CD4-positive, alpha-beta T cell (primary cell): ENCODE measurements around the gene SNED1. TPM values are rescaled to one million over a fixed set of nuclear protein-coding genes. Genes with fewer than 3 reads are reported as not detected.

Source experiments
- ATAC-seq: fragments of 200-7000 bp; cut with Tn5 transposase; one replicate; pipeline ENCODE4 v1.10.0; 2022; ENCODE audit warnings: mild to moderate bottlenecking; ENCODE audit not compliant: poor library complexity
- CTCF ChIA-PET: fragments of 350-600 bp; sonication (Branson Sonifier 250); formaldehyde crosslinking; loops from one replicate; lab custom pipeline; 2021; ENCODE audit warnings: antibody characterized with exemption, inconsistent platforms; lab: Charles Lee
- POLR2A ChIA-PET: fragments of 350-600 bp; sonication (Branson Sonifier 250); formaldehyde crosslinking; loops from one replicate; lab custom pipeline; 2021; ENCODE audit warnings: antibody characterized with exemption, inconsistent platforms; lab: Charles Lee
- DNase-seq, 14 experiments: peaks; one replicate each; pipeline ENCODE4 v3.0.0-alpha.2; 2013 to 2020; ENCODE audit warnings: mixed read lengths in 2 of 14
- H3K27ac ChIP-seq, 2 donors: one replicate each; pipeline versions ENCODE4 v1.5.1 to v1.7.0; 2013; ENCODE audit warnings: low read length in 2 of 2, low read depth in 1 of 2, mild to moderate bottlenecking in 1 of 2
- H3K27me3 ChIP-seq, 2 experiments: 1 replicate in 1 of 2; 2 replicates in 1 of 2; pipeline versions ENCODE4 v1.6.1 to v1.7.0; 2013; ENCODE audit warnings: low read length in 2 of 2, control low read depth in 1 of 2, mild to moderate bottlenecking in 1 of 2, moderate library complexity in 1 of 2; ENCODE audit not compliant: insufficient read depth in 2 of 2, control insufficient read depth in 1 of 2
- H3K36me3 ChIP-seq: one replicate; pipeline ENCODE4 v1.6.1; 2013; ENCODE audit warnings: low read length, control low read depth; ENCODE audit not compliant: insufficient read depth
- H3K4me1 ChIP-seq: one replicate; pipeline ENCODE4 v1.6.1; 2013; ENCODE audit warnings: low read length, control low read depth; ENCODE audit not compliant: insufficient read depth
- H3K4me3 ChIP-seq: one replicate; pipeline ENCODE4 v1.5.1; 2013; ENCODE audit warnings: mild to moderate bottlenecking, low read length, moderate library complexity
- H3K9me3 ChIP-seq, 2 experiments: 1 replicate in 1 of 2; 2 replicates in 1 of 2; pipeline versions ENCODE4 v1.6.1 to v1.7.0; 2013; ENCODE audit warnings: low read length in 2 of 2, mild to moderate bottlenecking in 2 of 2, control low read depth in 1 of 2, moderate library complexity in 1 of 2; ENCODE audit not compliant: control insufficient read depth in 1 of 2, insufficient read depth in 1 of 2
- H3K27ac Mint-ChIP-seq: one replicate; pipeline ENCODE4 v1.8.0; 2020; ENCODE audit warnings: mixed read lengths
- H3K27me3 Mint-ChIP-seq: one replicate; pipeline ENCODE4 v1.8.0; 2021; ENCODE audit warnings: mixed read lengths
- H3K36me3 Mint-ChIP-seq: one replicate; pipeline ENCODE4 v1.8.0; 2021; ENCODE audit warnings: low read depth, mixed read lengths
- H3K4me1 Mint-ChIP-seq: one replicate; pipeline ENCODE4 v1.8.0; 2021; ENCODE audit warnings: low read depth, mixed read lengths
- H3K4me3 Mint-ChIP-seq: one replicate; pipeline ENCODE4 v1.8.0; 2020; ENCODE audit warnings: mild to moderate bottlenecking, mixed read lengths
- H3K9me3 Mint-ChIP-seq: one replicate; pipeline ENCODE4 v1.8.0; 2020; ENCODE audit warnings: mixed read lengths
- intact Hi-C, 2 experiments: fragments of 100-400 bp; cut with DNase I in 1 of 2; cut with micrococcal nuclease in 1 of 2; formaldehyde crosslinking; loops; one replicate each; pipeline versions ENCODE4 v1.15.1 to v1.9.0; 2023 to 2025; cut with DNase I, micrococcal nuclease
- total RNA-seq, 174 experiments: library from RNA in 2 of 174; stranded (reverse) in 2 of 174; gene quantifications; one replicate each; pipeline ENCODE4 v1.2.3 and lab custom pipeline; 2021 to 2026
- TF ChIP-seq, protein P1 (sequence below): fragments of 200-600 bp; IDR thresholded peaks from one replicate; pipeline ENCODE4 v1.8.0; 2022; ENCODE audit warnings: antibody characterized with exemption, mild to moderate bottlenecking

SNED1 gene
- total RNA-seq, 2 experiments from 2014 or later = 42.0 to 42.7 TPM

DNA sequence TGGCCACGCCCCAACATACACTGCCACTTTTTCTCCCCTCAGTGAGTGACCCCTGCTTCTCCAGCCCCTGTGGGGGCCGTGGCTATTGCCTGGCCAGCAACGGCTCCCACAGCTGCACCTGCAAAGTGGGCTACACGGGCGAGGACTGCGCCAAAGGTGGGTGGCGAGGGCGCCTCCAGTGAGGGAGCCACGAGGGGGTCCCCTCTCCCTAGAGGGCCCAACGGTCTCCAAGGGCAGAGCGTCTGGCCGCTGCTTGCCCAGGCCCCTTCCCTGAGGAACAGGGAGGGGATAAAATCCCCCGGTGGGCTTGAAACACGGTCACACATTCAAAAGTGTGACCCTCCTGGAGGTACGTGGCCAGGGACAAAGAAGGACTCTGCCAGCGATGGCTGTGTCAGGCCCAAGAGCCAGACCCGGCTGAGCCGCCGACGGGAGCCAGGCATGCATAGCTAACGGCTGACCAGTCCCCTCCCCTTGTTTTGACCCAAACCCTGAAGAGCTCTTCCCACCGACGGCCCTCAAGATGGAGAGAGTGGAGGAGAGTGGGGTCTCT, 66.5 kb downstream of the SNED1 start:
- DNase-seq (no peak), ATAC-seq (no peak)
- peaks cover 15% of the 10 kb centered on the region for H3K4me1 ChIP-seq
- H3K9me3 ChIP-seq = no peaks in the 10 kb centered on the region
- H3K36me3 Mint-ChIP-seq = no peaks in the 10 kb centered on the region
- no peaks in the 10 kb centered on the region for H3K9me3 Mint-ChIP-seq
- H3K4me3 Mint-ChIP-seq = no peak overlapping the region
- no peak overlapping the region for H3K4me3 ChIP-seq
- H3K36me3 ChIP-seq = no peaks in the 10 kb centered on the region
- H3K27me3 ChIP-seq = no peaks in the 10 kb centered on the region
- POLR2A ChIA-PET = no interaction called here
- intact Hi-C loops = no loop called here
- TF ChIP-seq, protein P1, sequence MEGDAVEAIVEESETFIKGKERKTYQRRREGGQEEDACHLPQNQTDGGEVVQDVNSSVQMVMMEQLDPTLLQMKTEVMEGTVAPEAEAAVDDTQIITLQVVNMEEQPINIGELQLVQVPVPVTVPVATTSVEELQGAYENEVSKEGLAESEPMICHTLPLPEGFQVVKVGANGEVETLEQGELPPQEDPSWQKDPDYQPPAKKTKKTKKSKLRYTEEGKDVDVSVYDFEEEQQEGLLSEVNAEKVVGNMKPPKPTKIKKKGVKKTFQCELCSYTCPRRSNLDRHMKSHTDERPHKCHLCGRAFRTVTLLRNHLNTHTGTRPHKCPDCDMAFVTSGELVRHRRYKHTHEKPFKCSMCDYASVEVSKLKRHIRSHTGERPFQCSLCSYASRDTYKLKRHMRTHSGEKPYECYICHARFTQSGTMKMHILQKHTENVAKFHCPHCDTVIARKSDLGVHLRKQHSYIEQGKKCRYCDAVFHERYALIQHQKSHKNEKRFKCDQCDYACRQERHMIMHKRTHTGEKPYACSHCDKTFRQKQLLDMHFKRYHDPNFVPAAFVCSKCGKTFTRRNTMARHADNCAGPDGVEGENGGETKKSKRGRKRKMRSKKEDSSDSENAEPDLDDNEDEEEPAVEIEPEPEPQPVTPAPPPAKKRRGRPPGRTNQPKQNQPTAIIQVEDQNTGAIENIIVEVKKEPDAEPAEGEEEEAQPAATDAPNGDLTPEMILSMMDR = no peak
- no peak overlapping the region for H3K27ac ChIP-seq
- H3K27ac Mint-ChIP-seq = no peak overlapping the region
- H3K27me3 Mint-ChIP-seq = no peaks in the 10 kb centered on the region
- no peaks in the 10 kb centered on the region for H3K4me1 Mint-ChIP-seq
- CTCF ChIA-PET = no interaction called here

DNA sequence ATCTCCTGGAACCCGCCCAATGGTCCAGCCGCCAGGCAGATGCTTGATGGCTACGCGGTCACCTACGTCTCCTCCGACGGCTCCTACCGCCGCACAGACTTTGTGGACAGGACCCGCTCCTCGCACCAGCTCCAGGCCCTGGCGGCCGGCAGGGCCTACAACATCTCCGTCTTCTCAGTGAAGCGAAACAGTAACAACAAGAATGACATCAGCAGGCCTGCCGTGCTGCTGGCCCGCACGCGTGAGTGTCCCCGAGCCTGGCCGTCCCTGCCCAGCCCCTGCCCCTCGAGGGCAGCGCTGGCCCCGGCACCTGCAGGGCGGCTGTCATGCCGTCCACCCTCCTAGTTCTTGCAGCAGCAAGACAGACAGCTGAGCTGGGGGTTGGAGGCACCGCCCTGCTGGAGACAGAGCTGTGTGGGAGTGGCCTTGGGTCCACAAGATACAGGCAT, 67.0 kb downstream of the SNED1 start:
- H3K27ac ChIP-seq = no peak overlapping the region
- H3K36me3 ChIP-seq = no peaks in the 10 kb centered on the region
- intact Hi-C loops = no loop called here
- H3K4me1 Mint-ChIP-seq = no peaks in the 10 kb centered on the region
- H3K4me3 ChIP-seq = no peak overlapping the region
- ATAC-seq (no peak), DNase-seq (peak in 1 of 14 experiments; percentile 16)
- POLR2A ChIA-PET = no interaction called here
- no peaks in the 10 kb centered on the region for H3K9me3 ChIP-seq
- H3K27me3 ChIP-seq = no peaks in the 10 kb centered on the region
- TF ChIP-seq, protein P1 = no peak
- H3K36me3 Mint-ChIP-seq = no peaks in the 10 kb centered on the region
- CTCF ChIA-PET = interaction anchor here (0.6 kb wide), 1 partner anchor 13 kb away, joined by 3 read pairs; no protein-coding TSS in a partner anchor
- peaks cover 15% of the 10 kb centered on the region for H3K4me1 ChIP-seq
- no peaks in the 10 kb centered on the region for H3K27me3 Mint-ChIP-seq
- no peak overlapping the region for H3K27ac Mint-ChIP-seq
- no peak overlapping the region for H3K4me3 Mint-ChIP-seq
- no peaks in the 10 kb centered on the region for H3K9me3 Mint-ChIP-seq

DNA sequence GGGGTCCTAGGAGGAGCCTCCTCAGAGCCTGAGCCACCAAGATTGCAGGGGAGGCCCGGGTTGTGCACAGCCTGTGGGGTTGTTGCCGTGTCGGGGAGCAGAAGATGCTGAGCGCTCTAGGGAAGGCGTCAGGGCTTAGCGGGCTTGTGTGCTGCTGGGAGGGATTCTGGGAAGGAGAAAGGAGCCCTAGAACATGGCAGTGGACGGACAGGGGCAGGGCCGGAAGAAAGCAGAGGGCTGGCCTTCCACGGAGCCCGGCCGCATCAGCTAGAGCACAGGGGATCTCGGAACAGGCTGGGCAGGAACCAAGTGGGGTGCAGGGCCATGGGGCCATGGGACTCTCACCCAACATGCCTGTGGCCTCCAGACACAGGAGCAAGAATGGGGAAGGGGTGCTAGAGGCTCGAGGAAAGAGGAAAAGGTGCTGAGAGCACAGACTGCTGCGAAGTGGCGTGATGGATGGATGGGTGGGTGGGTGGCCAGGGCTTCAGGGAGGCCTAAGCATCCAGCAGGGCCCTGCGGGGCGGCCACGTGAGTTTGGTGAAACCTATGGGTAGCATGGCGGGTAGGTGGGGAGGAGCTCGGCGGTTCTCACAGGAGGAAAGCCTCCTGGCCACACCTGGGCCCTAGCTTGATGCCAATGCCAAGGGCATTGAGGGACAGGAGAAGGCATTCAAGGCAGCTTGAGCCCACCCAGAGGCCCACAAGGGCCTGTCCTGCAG, 67.9 kb downstream of the SNED1 start:
- peaks cover 15% of the 10 kb centered on the region for H3K4me1 ChIP-seq
- H3K27ac Mint-ChIP-seq = no peak overlapping the region
- POLR2A ChIA-PET = no interaction called here
- DNase-seq (no peak), ATAC-seq (no peak)
- H3K9me3 Mint-ChIP-seq = no peaks in the 10 kb centered on the region
- no peaks in the 10 kb centered on the region for H3K4me1 Mint-ChIP-seq
- no peaks in the 10 kb centered on the region for H3K36me3 Mint-ChIP-seq
- intact Hi-C loops = no loop called here
- no peak overlapping the region for H3K4me3 Mint-ChIP-seq
- CTCF ChIA-PET = no interaction called here
- TF ChIP-seq, protein P1 = no peak
- no peak overlapping the region for H3K27ac ChIP-seq
- no peaks in the 10 kb centered on the region for H3K36me3 ChIP-seq
- H3K27me3 ChIP-seq = no peaks in the 10 kb centered on the region
- H3K27me3 Mint-ChIP-seq = no peaks in the 10 kb centered on the region
- no peaks in the 10 kb centered on the region for H3K9me3 ChIP-seq
- no peak overlapping the region for H3K4me3 ChIP-seq
